ENCODE measurements around the gene KLHL4. TPM values are rescaled to one million over a fixed set of nuclear protein-coding genes. Genes with fewer than 3 reads are reported as not detected.

The KLHL4 gene
- total RNA-seq, 4 donors from 2014 or later, result 0.51 to 1.3 (median 0.85) TPM

- TF ChIP-seq CTCF (IDR thresholded peaks at IDR 0.05; ENCODE audit: low read depth), result no peak
Observed at GRCh38 chrX:87702795-87703194, 185.2 kb downstream of the KLHL4 start.

- TF ChIP-seq CTCF (IDR thresholded peaks at IDR 0.05; ENCODE audit: low read depth), result no peak
Observed at GRCh38 chrX:87706134-87706533, 188.5 kb downstream of the KLHL4 start.

- no peak for TF ChIP-seq CTCF (IDR thresholded peaks at IDR 0.05; ENCODE audit: low read depth)
Observed at GRCh38 chrX:87710580-87710979, 193.0 kb downstream of the KLHL4 start.

All from subcutaneous adipose tissue (tissue), 4 donors.